ENCODE results near the gene LSM14A. TPM values are rescaled to one million over a fixed set of nuclear protein-coding genes. Genes with fewer than 3 reads are reported as not detected.
"Not testable (repeated sequence)": the region's sequence is repeated elsewhere in the genome, so short reads cannot be mapped to it uniquely, and the experiment has no call there.

Gene LSM14A
- total and polyA plus RNA-seq, 2 of the 13 experiments (the other 11 are each of a cell fraction or from before 2014, with no cell fraction given) = 77.0 to 83.6 TPM

GRCh38 chr19:34215666-34216038, 43.3 kb downstream of the LSM14A start:
- Histone ChIP-seq H3K79me2 (ENCODE audit: insufficient read depth, low read length) (no peaks in the 10 kb centered on the region), H4K20me1 (ENCODE audit: insufficient read depth, low read length) (no peaks in the 10 kb centered on the region), H3K4me1 (ENCODE audit: insufficient read depth, low read length) (no peaks in the 10 kb centered on the region), H3K9me3 (ENCODE audit: low read length) (no peaks in the 10 kb centered on the region), H3K27me3 (ENCODE audit: control insufficient read depth in 1 of 2, insufficient read depth in 2 of 2, low read length in 2 of 2) (no peaks in the 10 kb centered on the region), H3K36me3 (replicated peaks in 1 of 2; ENCODE audit: control insufficient read depth in 1 of 2, insufficient read depth in 2 of 2, low read length in 2 of 2) (peaks cover 7 to 56% of the 10 kb centered on the region in 2 experiments), H3K27ac (ENCODE audit: extremely low read length, insufficient read depth, low read length) (no peak overlapping the region), H3K9ac (ENCODE audit: insufficient read depth, low read depth, low read length) (no peak overlapping the region), H3K4me2 (ENCODE audit: low read depth, low read length) (no peak overlapping the region), H2AFZ (ENCODE audit: low read length) (no peak overlapping the region), H3K4me3 (replicated peaks in 1 of 3; ENCODE audit: insufficient read depth in 1 of 3, low read depth in 2 of 3, low read length in 3 of 3) (no peak overlapping the region)
- ChIA-PET CTCF (ENCODE audit: low intra/inter-chr PET ratio, low total read pairs) (no interaction called here), POLR2A (no interaction called here)
- TF ChIP-seq SMC3 (IDR thresholded peaks at IDR 0.05; ENCODE audit: low read length) = no peak
- DNase-seq (ENCODE audit: low spot score) = no peak
- WGBS (ENCODE audit: low lambda C conversion rate) = 96% methylated on average over 3 of the region's 3 CpGs
- BruUV-seq (replicated peaks) = no TSS peak
- no peak for ATAC-seq
- in situ Hi-C loops (cut with HindIII; ENCODE audit: extremely low pct_ligation_motif_present, low pct_unique_long_range_greater_than_20kb) (no loop called here), intact Hi-C loops (cut with micrococcal nuclease; ENCODE audit: unreplicated experiment) (no loop called here)
- FAIRE-seq = no peak

- not testable (repeated sequence) for H4K20me1 ChIP-seq (ENCODE audit: insufficient read depth, low read length); FAIRE-seq
- WGBS (ENCODE audit: low lambda C conversion rate) = 94% methylated on average over 14 of the region's 14 CpGs
Measured at GRCh38 chr19:34216745-34217219, 44.5 kb downstream of the LSM14A start.

More at GRCh38 chr19:34216745-34217219, 44.5 kb downstream of the LSM14A start:
- peaks cover 12 to 61% of the 10 kb centered on the region in 2 experiments for H3K36me3 ChIP-seq (replicated peaks in 1 of 2; ENCODE audit: control insufficient read depth in 1 of 2, insufficient read depth in 2 of 2, low read length in 2 of 2)
- H3K27me3 ChIP-seq (ENCODE audit: control insufficient read depth in 1 of 2, insufficient read depth in 2 of 2, low read length in 2 of 2); H3K4me2 ChIP-seq (ENCODE audit: low read depth, low read length); in situ Hi-C loops (cut with HindIII; ENCODE audit: extremely low pct_ligation_motif_present, low pct_unique_long_range_greater_than_20kb); CTCF ChIA-PET (ENCODE audit: low intra/inter-chr PET ratio, low total read pairs); H2AFZ ChIP-seq (ENCODE audit: low read length); H3K79me2 ChIP-seq (ENCODE audit: insufficient read depth, low read length); H3K4me3 ChIP-seq (replicated peaks in 1 of 3; ENCODE audit: insufficient read depth in 1 of 3, low read depth in 2 of 3, low read length in 3 of 3); ATAC-seq; H3K4me1 ChIP-seq (ENCODE audit: insufficient read depth, low read length); BruUV-seq (replicated peaks); DNase-seq (ENCODE audit: low spot score); intact Hi-C loops (cut with micrococcal nuclease; ENCODE audit: unreplicated experiment); POLR2A ChIA-PET; H3K9ac ChIP-seq (ENCODE audit: insufficient read depth, low read depth, low read length); H3K9me3 ChIP-seq (ENCODE audit: low read length); H3K27ac ChIP-seq (ENCODE audit: extremely low read length, insufficient read depth, low read length): not testable (repeated sequence)
